ES-I3 (cell line): ENCODE data around the gene COL15A1.
"Not testable (repeated sequence)": the region's sequence is repeated elsewhere in the genome, so short reads cannot be mapped to it uniquely, and the experiment has no call there.

Experiments used
- H3K36me3 ChIP-seq: 2 replicates; pipeline ENCODE4 v1.6.1; 2013; ENCODE audit warnings: mild to moderate bottlenecking, low read length, control low read depth, moderate library complexity; ENCODE audit not compliant: insufficient read depth
- H3K4me1 ChIP-seq: 2 replicates; pipeline ENCODE4 v1.6.1; 2013; ENCODE audit warnings: mild to moderate bottlenecking, control low read depth, low read length; ENCODE audit not compliant: insufficient read depth
- H3K9ac ChIP-seq: 2 replicates; pipeline ENCODE4 v1.6.1; 2013; ENCODE audit warnings: low read depth, mild to moderate bottlenecking, low read length, moderate library complexity
- H3K9me3 ChIP-seq: 2 replicates; pipeline ENCODE4 v1.6.1; 2013; ENCODE audit warnings: mild to moderate bottlenecking, low read length, moderate library complexity; ENCODE audit not compliant: control insufficient read depth, insufficient read depth

COL15A1 gene

DNA sequence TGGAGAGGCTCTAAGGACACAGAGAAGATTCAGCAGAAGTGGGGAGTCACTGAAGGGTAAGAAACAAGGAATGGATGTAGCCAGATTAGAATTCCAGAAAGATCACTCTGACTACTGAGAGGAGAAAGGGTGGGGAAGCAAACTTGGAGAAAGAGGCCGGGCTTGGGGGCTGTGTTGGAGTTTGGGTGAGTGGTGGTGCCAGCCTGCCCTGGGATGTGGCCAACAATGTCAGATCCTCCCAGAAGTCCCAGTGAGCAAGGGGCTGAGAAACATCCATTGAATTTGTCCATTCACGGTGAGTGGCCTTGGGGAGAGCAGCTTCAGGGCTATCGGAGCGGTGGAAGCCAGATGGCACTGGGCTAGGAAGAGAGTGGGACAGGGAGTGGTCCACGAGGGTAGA is 60.4 kb downstream of the COL15A1 start:
- H3K9ac ChIP-seq = no peak overlapping the region
- H3K9me3 ChIP-seq = peaks cover 5% of the 10 kb centered on the region; the same call in 1 of the 2 replicates
- no peaks in the 10 kb centered on the region for H3K36me3 ChIP-seq
- H3K4me1 ChIP-seq = no peaks in the 10 kb centered on the region

DNA sequence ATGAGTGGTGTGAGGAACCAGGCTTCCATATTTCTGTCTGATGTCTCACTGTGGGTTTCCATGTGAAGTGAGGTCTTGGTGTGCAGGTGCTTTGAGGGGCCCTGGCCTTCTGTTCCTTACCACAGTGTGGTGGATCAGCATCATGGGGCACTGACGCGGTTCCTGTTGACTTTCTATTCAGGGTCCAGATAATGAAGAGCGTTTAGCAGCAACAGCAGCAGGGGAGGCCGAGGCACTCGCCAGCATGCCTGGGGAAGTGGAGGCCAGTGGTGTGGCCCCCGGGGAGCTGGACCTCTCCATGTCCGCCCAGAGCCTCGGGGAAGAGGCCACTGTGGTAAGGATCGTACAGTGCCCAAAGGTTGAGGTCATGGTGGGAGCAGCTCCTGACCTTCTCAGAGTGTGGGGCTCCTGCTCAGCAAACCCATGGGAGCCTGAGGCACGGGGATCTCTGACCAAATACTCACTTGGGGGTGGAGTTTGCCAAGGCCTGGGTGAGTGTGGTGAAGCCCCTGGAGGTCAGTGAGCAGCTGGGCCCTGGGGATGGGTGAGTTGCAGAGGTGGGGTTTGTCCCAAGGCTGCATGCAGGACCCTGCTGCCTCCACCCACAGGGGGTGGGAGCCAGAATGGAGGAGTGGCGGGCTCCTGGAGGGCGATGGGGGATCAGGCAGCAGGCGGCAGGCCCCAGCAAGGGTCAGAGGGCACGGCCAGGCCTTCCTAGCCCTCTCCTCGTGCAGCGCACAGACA is 61.2 kb downstream of the COL15A1 start:
- Histone ChIP-seq H3K9me3 (peaks cover 5% of the 10 kb centered on the region; the same call in 1 of the 2 replicates), H3K36me3 (no peaks in the 10 kb centered on the region), H3K9ac (no peak overlapping the region), H3K4me1 (no peaks in the 10 kb centered on the region)

DNA sequence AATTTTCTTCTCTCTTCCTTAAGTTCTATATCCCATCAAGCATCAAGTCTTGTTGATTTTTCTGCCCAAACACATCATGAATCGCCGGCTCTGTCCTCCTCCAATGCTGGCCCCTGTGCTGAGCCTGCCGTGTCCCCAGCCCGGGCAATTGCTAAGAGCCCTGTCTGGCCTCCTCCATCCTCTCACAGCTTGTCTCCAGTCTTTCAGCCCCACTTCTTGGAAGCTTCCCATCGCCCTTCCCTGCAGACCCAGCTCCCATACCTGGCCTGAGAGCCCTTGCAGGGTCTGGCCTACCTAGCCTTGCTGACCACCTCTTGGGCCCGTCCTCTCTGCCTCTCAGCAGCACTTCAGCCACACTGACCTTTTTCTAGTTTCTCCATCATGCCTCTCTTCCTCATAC is 61.9 kb downstream of the COL15A1 start:
- H3K9ac ChIP-seq = no peak overlapping the region
- peaks cover 5% of the 10 kb centered on the region; the same call in 1 of the 2 replicates for H3K9me3 ChIP-seq
- no peaks in the 10 kb centered on the region for H3K36me3 ChIP-seq
- H3K4me1 ChIP-seq = no peaks in the 10 kb centered on the region

- Histone ChIP-seq H3K36me3 (no peaks in the 10 kb centered on the region), H3K9me3 (peaks cover 5% of the 10 kb centered on the region; the same call in 1 of the 2 replicates), H3K9ac (no peak overlapping the region), H3K4me1 (no peaks in the 10 kb centered on the region)
Observed at GRCh38 chr9:99006511-99006910, 62.8 kb downstream of the COL15A1 start.

DNA sequence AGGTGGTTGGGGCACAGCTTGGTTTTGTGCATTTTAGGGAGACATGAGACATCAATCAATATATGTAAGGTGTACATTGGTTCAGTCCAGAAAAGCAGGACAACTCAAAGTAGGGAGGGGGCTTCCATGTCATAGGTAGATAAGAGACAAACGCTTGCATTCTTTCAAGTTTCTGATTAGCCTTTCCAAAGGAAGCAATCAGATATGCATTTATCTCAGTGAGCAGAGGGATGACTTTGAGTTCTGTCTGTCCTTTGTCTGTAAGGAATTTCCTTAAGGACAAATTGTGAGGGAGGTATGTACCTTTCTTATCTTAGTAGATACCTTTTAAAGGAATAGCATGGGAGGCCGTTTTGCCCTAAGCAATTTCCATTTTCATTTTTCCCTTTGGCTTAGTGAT is 63.3 kb downstream of the COL15A1 start:
- H3K9ac ChIP-seq = no peak overlapping the region
- peaks cover 5% of the 10 kb centered on the region; the same call in 1 of the 2 replicates for H3K9me3 ChIP-seq
- H3K4me1 ChIP-seq = no peaks in the 10 kb centered on the region
- no peaks in the 10 kb centered on the region for H3K36me3 ChIP-seq

- Histone ChIP-seq H3K36me3 (no peaks in the 10 kb centered on the region), H3K9ac (no peak overlapping the region), H3K4me1 (no peaks in the 10 kb centered on the region), H3K9me3 (peaks cover 11% of the 10 kb centered on the region; the same call in 1 of the 2 replicates)
Observed at GRCh38 chr9:99008203-99008602, 64.5 kb downstream of the COL15A1 start.

DNA sequence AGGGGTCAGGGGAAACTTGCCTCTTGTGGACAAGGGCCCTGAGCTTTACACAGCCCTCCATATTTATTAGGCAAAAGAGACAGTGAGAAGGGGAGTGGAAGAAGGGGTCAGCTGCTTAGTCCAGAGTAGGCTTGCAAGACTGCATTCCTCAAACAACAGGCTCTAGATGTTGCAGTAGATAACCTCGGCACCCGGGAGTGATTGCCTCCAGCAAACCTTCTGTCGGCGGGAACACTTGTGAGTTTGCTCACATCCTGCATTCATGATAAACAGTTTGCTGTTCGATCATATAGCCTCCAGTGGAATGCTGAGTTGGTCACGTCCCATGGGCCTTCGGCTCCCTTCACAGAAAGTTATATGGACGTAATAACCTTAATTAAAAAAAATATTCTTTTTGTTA is 66.7 kb downstream of the COL15A1 start:
- H3K36me3 ChIP-seq, H3K4me1 ChIP-seq, H3K9ac ChIP-seq: not testable (repeated sequence)
- H3K9me3 ChIP-seq = peaks cover 13% of the 10 kb centered on the region; the same call in 1 of the 2 replicates

DNA sequence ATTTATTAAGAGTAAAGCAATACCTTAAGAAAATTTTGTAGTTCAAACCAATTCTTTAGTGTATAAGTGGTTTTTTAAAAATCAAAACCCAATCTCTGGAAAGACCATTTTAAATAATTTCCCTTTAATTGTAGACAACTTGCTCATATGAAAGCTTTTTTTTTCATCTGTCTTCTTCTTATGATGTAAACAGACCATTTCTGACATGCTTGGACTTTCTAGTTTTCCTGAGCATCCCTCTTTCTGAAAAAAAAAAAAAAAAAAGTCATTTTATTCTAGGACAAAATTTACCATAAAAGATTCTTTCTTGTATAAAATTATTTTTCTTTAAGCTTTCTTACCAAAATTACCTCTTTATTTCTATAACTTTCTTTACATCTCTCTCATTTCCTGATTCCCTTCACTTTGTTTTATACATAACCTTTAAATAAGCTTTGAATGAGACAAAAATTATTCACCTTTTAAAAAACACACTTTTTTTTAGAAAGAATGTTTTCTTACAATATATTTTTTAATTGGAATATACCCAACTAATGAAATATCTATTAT is 67.5 kb downstream of the COL15A1 start:
- Histone ChIP-seq H3K4me1 (no peaks in the 10 kb centered on the region), H3K36me3 (no peaks in the 10 kb centered on the region), H3K9me3 (peaks cover 13% of the 10 kb centered on the region; the same call in 1 of the 2 replicates), H3K9ac (no peak overlapping the region)

GRCh38 chr9:99012957-99013512 is 69.3 kb downstream of the COL15A1 start:
- Histone ChIP-seq H3K4me1 (no peaks in the 10 kb centered on the region), H3K36me3 (no peaks in the 10 kb centered on the region), H3K9me3 (peaks cover 8% of the 10 kb centered on the region; the same call in 1 of the 2 replicates), H3K9ac (no peak overlapping the region)

DNA sequence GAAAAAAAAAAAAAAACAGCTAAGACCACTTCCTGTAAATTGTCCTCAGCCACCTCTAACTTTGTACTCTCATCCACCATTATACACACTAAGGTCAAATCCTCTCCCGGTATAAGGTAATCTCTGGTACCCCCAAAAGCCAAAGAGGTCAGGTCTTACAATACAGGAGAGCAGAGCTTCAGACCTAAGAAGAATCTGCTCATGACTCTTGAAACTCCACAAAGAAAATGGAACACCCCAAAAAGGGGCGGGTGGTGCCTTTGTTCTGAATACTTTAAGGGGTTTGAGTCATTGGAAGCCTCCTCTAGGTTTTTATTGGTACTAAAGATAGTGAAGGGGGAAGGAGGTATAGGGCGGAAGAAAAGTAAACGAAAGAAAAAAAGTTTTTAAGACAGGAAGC is 69.8 kb downstream of the COL15A1 start:
- Histone ChIP-seq H3K36me3 (no peaks in the 10 kb centered on the region), H3K9ac (no peak overlapping the region), H3K4me1 (no peaks in the 10 kb centered on the region), H3K9me3 (peaks cover 8% of the 10 kb centered on the region; the same call in 1 of the 2 replicates)

- Histone ChIP-seq H3K36me3 (no peaks in the 10 kb centered on the region), H3K9ac (no peak overlapping the region), H3K9me3 (peaks cover 8% of the 10 kb centered on the region; the same call in 1 of the 2 replicates), H3K4me1 (no peaks in the 10 kb centered on the region)
Observed at GRCh38 chr9:99015448-99015847, 71.7 kb downstream of the COL15A1 start.

GRCh38 chr9:99015890-99016289 is 72.2 kb downstream of the COL15A1 start:
- Histone ChIP-seq H3K9ac (no peak overlapping the region), H3K9me3 (peaks cover 8% of the 10 kb centered on the region; the same call in 1 of the 2 replicates), H3K36me3 (no peaks in the 10 kb centered on the region), H3K4me1 (no peaks in the 10 kb centered on the region)

GRCh38 chr9:99016681-99017387 is 73.1 kb downstream of the COL15A1 start:
- Histone ChIP-seq H3K4me1 (no peaks in the 10 kb centered on the region), H3K9ac (no peak overlapping the region), H3K36me3 (no peaks in the 10 kb centered on the region), H3K9me3 (peaks cover 8% of the 10 kb centered on the region; the same call in 1 of the 2 replicates)

GRCh38 chr9:99018653-99019052 is 74.9 kb downstream of the COL15A1 start:
- H3K4me1 ChIP-seq = no peaks in the 10 kb centered on the region
- H3K9ac ChIP-seq = no peak overlapping the region
- H3K36me3 ChIP-seq = no peaks in the 10 kb centered on the region
- no peaks in the 10 kb centered on the region for H3K9me3 ChIP-seq
